Neural cell (in vitro differentiated cells): ENCODE results near the gene LARGE1. TPM values are rescaled to one million over a fixed set of nuclear protein-coding genes. Genes with fewer than 3 reads are reported as not detected.

Experiments
- H2AFZ ChIP-seq: fragments of 200-600, 300-800 bp; sonication (generic), shearing (Covaris generic); 2 replicates; pipeline ENCODE4 v1.6.0; 2014; ENCODE audit warnings: low read depth, mild to moderate bottlenecking, antibody characterized with exemption, low read length, moderate library complexity
- H3F3A ChIP-seq: fragments of 200-600 bp; shearing (Covaris generic); 2 replicates; pipeline ENCODE4 v1.6.1; 2016; ENCODE audit warnings: mild to moderate bottlenecking, moderate library complexity, mixed read lengths, antibody characterized with exemption, low read length; ENCODE audit not compliant: insufficient read depth, poor library complexity, severe bottlenecking
- H3K27ac ChIP-seq: fragments of 200-600, 300-800 bp; sonication (generic), shearing (Covaris generic); 2 replicates; pipeline ENCODE4 v1.5.1; 2014; ENCODE audit warnings: mild to moderate bottlenecking, low read length, moderate library complexity
- H3K27me3 ChIP-seq: fragments of 300-800, 200-600 bp; sonication (generic), shearing (Covaris generic); 2 replicates; pipeline ENCODE4 v1.6.0; 2014; ENCODE audit warnings: mild to moderate bottlenecking, low read depth, low read length, moderate library complexity; ENCODE audit not compliant: insufficient read depth
- H3K36me3 ChIP-seq: fragments of 300-800, 200-600 bp; sonication (generic), shearing (Covaris generic); 2 replicates; pipeline ENCODE4 v1.5.1; 2014; ENCODE audit warnings: mild to moderate bottlenecking, antibody characterized with exemption, low read length, moderate library complexity; ENCODE audit not compliant: insufficient read depth
- H3K4me2 ChIP-seq: fragments of 300-800, 200-600 bp; sonication (generic), shearing (Covaris generic); 2 replicates; pipeline ENCODE4 v1.6.0; 2014; ENCODE audit warnings: mild to moderate bottlenecking, low read length
- H3K4me3 ChIP-seq: fragments of 300-800, 200-600 bp; sonication (generic), shearing (Covaris generic); 2 replicates; pipeline ENCODE4 v1.5.1; 2014; ENCODE audit warnings: mild to moderate bottlenecking, low read length, moderate library complexity
- H3K79me2 ChIP-seq: fragments of 200-600 bp; shearing (Covaris generic); replicated peaks from 2 replicates; pipeline ENCODE4 v1.6.0; 2014; ENCODE audit warnings: mild to moderate bottlenecking, low read length, moderate library complexity; ENCODE audit not compliant: insufficient read depth
- H3K9ac ChIP-seq: fragments of 300-800, 200-600 bp; sonication (generic), shearing (Covaris generic); 2 replicates; pipeline ENCODE4 v1.6.1; 2016; ENCODE audit warnings: mild to moderate bottlenecking, low read length, mixed read lengths
- H3K9me2 ChIP-seq: fragments of 200-600 bp; shearing (Covaris generic); 2 replicates; pipeline ENCODE4 v1.6.1; 2016; ENCODE audit warnings: mild to moderate bottlenecking, low read length, mixed read lengths; ENCODE audit not compliant: insufficient read depth
- H3K9me3 ChIP-seq: fragments of 200-600, 300-800 bp; sonication (generic), shearing (Covaris generic); 2 replicates; pipeline ENCODE4 v1.6.1; 2016; ENCODE audit warnings: mild to moderate bottlenecking, mixed run types, low read length, moderate library complexity, mixed read lengths
- H4K20me1 ChIP-seq: fragments of 200-600 bp; shearing (Covaris generic); 2 replicates; pipeline ENCODE4 v1.6.1; 2016; ENCODE audit warnings: mild to moderate bottlenecking, mixed run types; ENCODE audit not compliant: insufficient read depth
- CTCF ChIP-seq: fragments of 450-650 bp; IDR thresholded peaks from 2 replicates; pipeline ENCODE4 v1.5.1; 2014; ENCODE audit warnings: antibody characterized with exemption, mild to moderate bottlenecking, moderate library complexity; ENCODE audit not compliant: poor library complexity, severe bottlenecking
- EP300 ChIP-seq: fragments of 450-650 bp; conservative IDR thresholded peaks from 2 replicates; pipeline ENCODE4 v1.6.1; 2014; ENCODE audit warnings: antibody characterized with exemption, mild to moderate bottlenecking, moderate library complexity; ENCODE audit not compliant: poor library complexity, severe bottlenecking
- EZH2 ChIP-seq: fragments of 200-600, 300-800 bp; shearing (Covaris generic), sonication (generic); IDR thresholded peaks from 2 replicates; pipeline ENCODE4 v1.6.1; 2014; ENCODE audit warnings: antibody characterized with exemption, low read length, borderline replicate concordance, mild to moderate bottlenecking; ENCODE audit not compliant: insufficient read depth, poor library complexity, severe bottlenecking
- MXI1 ChIP-seq: fragments of 450-650 bp; conservative IDR thresholded peaks from 2 replicates; pipeline ENCODE4 v1.6.1; 2014; ENCODE audit warnings: antibody characterized with exemption, mild to moderate bottlenecking; ENCODE audit not compliant: poor library complexity, severe bottlenecking
- POLR2AphosphoS5 ChIP-seq: IDR thresholded peaks from 2 replicates; pipeline ENCODE4 v1.6.1; 2012
- RAD21 ChIP-seq: fragments of 450-650 bp; conservative IDR thresholded peaks from 2 replicates; pipeline ENCODE4 v1.6.1; 2014; ENCODE audit warnings: antibody characterized with exemption, mild to moderate bottlenecking, moderate library complexity
- REST ChIP-seq: IDR thresholded peaks from 2 replicates; pipeline ENCODE4 v1.6.1; 2012; ENCODE audit warnings: borderline replicate concordance
- SMC3 ChIP-seq: fragments of 450-650 bp; conservative IDR thresholded peaks from 2 replicates; pipeline ENCODE4 v1.6.1; 2014; ENCODE audit warnings: antibody characterized with exemption, mild to moderate bottlenecking, moderate library complexity; ENCODE audit not compliant: poor library complexity
- TAF1 ChIP-seq: IDR thresholded peaks from 2 replicates; pipeline ENCODE4 v1.6.1; 2012; ENCODE audit warnings: low read depth
- polyA plus RNA-seq: library from polyadenylated mRNA; depleted of rRNA; stranded (reverse); fragments of >200 nt; gene quantifications from 2 replicates; pipeline ENCODE4 v1.2.3, GENCODE V29; 2014

Gene LARGE1
- polyA plus RNA-seq, 1 donor from 2014 or later = 27.5 TPM

DNA sequence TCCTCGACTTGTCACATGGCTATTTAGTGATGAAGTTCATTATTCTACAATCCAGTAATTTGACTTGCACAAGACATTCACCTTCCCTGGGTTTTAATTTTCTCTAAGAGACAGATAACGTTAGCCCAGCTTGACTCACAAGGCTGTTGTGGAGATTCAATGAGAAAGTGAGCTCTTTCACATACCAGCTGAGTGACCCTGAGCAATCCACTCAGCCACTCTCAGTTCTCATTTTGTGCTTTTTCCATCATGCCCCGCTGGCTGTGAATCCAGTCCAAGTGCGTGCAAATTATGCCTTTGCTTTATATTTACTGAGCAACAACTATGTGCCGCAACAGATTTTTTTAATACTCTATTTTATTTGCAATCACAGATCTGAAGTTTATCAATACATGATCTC, 176.5 kb downstream of the LARGE1 start:
- TF ChIP-seq TAF1 (no peak), SMC3 (no peak)
- no peak overlapping the region for H2AFZ ChIP-seq
- no peaks in the 10 kb centered on the region for H3K79me2 ChIP-seq
- no peak overlapping the region for H3K4me2 ChIP-seq
- H3K27ac ChIP-seq = no peak overlapping the region
- no peaks in the 10 kb centered on the region for H3K9me3 ChIP-seq
- H4K20me1 ChIP-seq = no peaks in the 10 kb centered on the region
- no peaks in the 10 kb centered on the region for H3K9me2 ChIP-seq
- H3K9ac ChIP-seq = no peak overlapping the region
- H3K27me3 ChIP-seq = no peaks in the 10 kb centered on the region
- H3K36me3 ChIP-seq = no peaks in the 10 kb centered on the region
- no peak overlapping the region for H3K4me3 ChIP-seq
- H3F3A ChIP-seq = no peaks in the 10 kb centered on the region

GRCh38 chr22:33741025-33741424, 179.3 kb downstream of the LARGE1 start:
- Histone ChIP-seq H3F3A (no peaks in the 10 kb centered on the region), H3K4me2 (no peak overlapping the region), H2AFZ (no peak overlapping the region), H4K20me1 (no peaks in the 10 kb centered on the region), H3K9me3 (no peaks in the 10 kb centered on the region), H3K4me3 (no peak overlapping the region), H3K27me3 (no peaks in the 10 kb centered on the region), H3K27ac (no peak overlapping the region), H3K9me2 (no peaks in the 10 kb centered on the region), H3K9ac (no peak overlapping the region), H3K36me3 (no peaks in the 10 kb centered on the region), H3K79me2 (no peaks in the 10 kb centered on the region)
- TF ChIP-seq TAF1 = no peak
- TF ChIP-seq SMC3 = no peak
- no peak for TF ChIP-seq RAD21
- no peak for TF ChIP-seq CTCF
- TF ChIP-seq MXI1 = no peak
- no peak for TF ChIP-seq EZH2
- peak; percentile 21 for TF ChIP-seq EP300
- TF ChIP-seq REST = no peak
- TF ChIP-seq POLR2AphosphoS5 = peak; percentile 22

DNA sequence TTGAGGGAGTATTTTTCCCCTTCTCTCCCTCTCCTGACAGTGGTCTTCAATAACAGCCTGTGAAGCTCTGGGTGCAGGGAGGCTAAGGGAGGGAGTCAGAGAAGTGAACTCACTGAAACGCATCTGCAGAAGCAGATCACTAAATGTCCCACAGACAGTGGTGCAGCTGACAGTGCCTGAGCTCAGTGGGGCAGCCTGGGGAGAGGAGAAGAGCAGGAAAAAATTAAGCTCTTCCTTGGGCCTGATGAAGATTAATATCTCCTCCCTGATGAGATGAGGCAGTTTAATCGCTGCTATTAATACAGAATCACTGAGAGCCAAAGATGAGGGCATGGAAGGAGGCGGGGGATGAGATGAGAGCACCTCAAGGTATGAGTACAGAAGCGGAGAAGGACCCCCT, 180.8 kb downstream of the LARGE1 start:
- no peak for TF ChIP-seq REST
- no peak for TF ChIP-seq CTCF
- TF ChIP-seq TAF1 = no peak
- no peak for TF ChIP-seq SMC3
- TF ChIP-seq RAD21 = no peak
- TF ChIP-seq POLR2AphosphoS5 = no peak
- TF ChIP-seq EP300 = no peak
- no peak for TF ChIP-seq MXI1
- TF ChIP-seq EZH2 = no peak
- H4K20me1 ChIP-seq = no peaks in the 10 kb centered on the region
- H3K9me3 ChIP-seq = no peaks in the 10 kb centered on the region
- no peaks in the 10 kb centered on the region for H3K79me2 ChIP-seq
- H2AFZ ChIP-seq = no peak overlapping the region
- H3K4me2 ChIP-seq = no peak overlapping the region
- no peak overlapping the region for H3K4me3 ChIP-seq
- no peaks in the 10 kb centered on the region for H3K27me3 ChIP-seq
- no peak overlapping the region for H3K9ac ChIP-seq
- H3K36me3 ChIP-seq = no peaks in the 10 kb centered on the region
- no peaks in the 10 kb centered on the region for H3K9me2 ChIP-seq
- no peaks in the 10 kb centered on the region for H3F3A ChIP-seq
- no peak overlapping the region for H3K27ac ChIP-seq
